Testis (tissue), 3 donors: Measurements from ENCODE around the gene SIX1. TPM values are rescaled to one million over a fixed set of nuclear protein-coding genes. Genes with fewer than 3 reads are reported as not detected.

Experiments used
- DNase-seq: peaks from one replicate; pipeline ENCODE4 v3.0.0-alpha.2; 2019
- H3K27ac ChIP-seq, 2 donors: fragments of 200-600 bp; sonication (generic); one replicate each; pipeline ENCODE4 v1.5.1; 2019
- H3K27me3 ChIP-seq: fragments of 200-600 bp; sonication (generic); one replicate; pipeline ENCODE4 v1.5.1; 2019
- H3K36me3 ChIP-seq: fragments of 200-600 bp; sonication (generic); one replicate; pipeline ENCODE4 v1.5.1; 2017; ENCODE audit warnings: low read depth; ENCODE audit errors: missing control alignments
- H3K4me1 ChIP-seq: fragments of 200-600 bp; sonication (generic); one replicate; pipeline ENCODE4 v1.5.1; 2019
- H3K4me3 ChIP-seq, 2 donors: fragments of 200-600 bp; sonication (generic); one replicate each; pipeline ENCODE4 v1.5.1; 2017 to 2019
- H3K9me3 ChIP-seq: fragments of 200-600 bp; sonication (generic); one replicate; pipeline ENCODE4 v1.5.1; 2017
- POLR2A ChIP-seq: fragments of 450-650 bp; IDR thresholded peaks from one replicate; pipeline ENCODE4 v1.6.1; 2017; ENCODE audit warnings: antibody characterized with exemption, mild to moderate bottlenecking, moderate library complexity
- WGBS, 2 donors: methylation state at CpG; one replicate each; pipeline ENCODE4 v1.1.5; 2018; 5-methylcytosine and 5-hydroxymethylcytosine counted together
- intact Hi-C: fragments of 100-400 bp; cut with DNase I; formaldehyde crosslinking; loops from one replicate; pipeline ENCODE4 v1.15.1; 2023; ENCODE audit warnings: low total_unique reads
- polyA plus RNA-seq: library from polyadenylated mRNA; stranded (reverse); fragments of 350-450 nt; fragmentation: Illumina TruSeq; extraction: RNeasy Lipid Tissue Mini Kit (QIAGEN cat#74804); gene quantifications from one replicate; pipeline ENCODE4 v1.2.3, GENCODE V29; 2014; ENCODE audit warnings: low read depth, low replicate concordance; ENCODE audit not compliant: insufficient read depth
- total RNA-seq, 2 donors: library from RNA; depleted of rRNA; stranded (reverse); fragments of >200 nt; gene quantifications; one replicate each; pipeline ENCODE4 v1.2.3, GENCODE V29; 2016
- TF ChIP-seq, protein P1 (sequence below), 3 experiments: fragments of 450-650 bp in 2 of 3; fragments of 200-600 bp in 1 of 3; sonication (generic) in 1 of 3; IDR thresholded peaks; one replicate each; pipeline ENCODE4 v1.5.1; 2016 to 2019; ENCODE audit warnings: antibody characterized with exemption in 3 of 3, mild to moderate bottlenecking in 2 of 3, moderate library complexity in 1 of 3

The SIX1 gene
- total and polyA plus RNA-seq, 3 donors from 2014 or later, result 3.0 to 9.0 (median 8.7) TPM

DNA sequence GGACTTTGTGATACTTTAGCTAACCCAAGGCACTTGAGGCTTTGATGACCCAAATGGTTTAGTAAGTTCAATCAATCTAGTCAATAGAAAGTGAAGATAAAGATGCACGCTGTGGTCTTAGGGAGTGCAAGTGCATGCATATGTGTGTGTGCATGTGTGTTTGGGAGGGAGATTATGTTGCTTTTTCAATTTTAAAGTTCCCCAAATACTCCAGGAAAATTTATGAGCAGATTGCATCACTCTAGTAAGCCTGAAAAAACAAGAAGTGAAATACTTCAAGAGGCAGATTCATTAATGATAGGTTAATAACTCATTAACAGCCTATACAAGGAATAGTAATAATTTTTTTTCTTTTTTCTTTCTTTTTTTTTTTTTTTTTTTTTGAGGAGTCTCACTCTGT lies 12.4 kb upstream of the SIX1 start:
- no peak overlapping the region for H3K4me3 ChIP-seq
- 81 to 89% methylated on average over 1 of the region's 1 CpG for WGBS, 2 donors
- H3K27ac ChIP-seq, result no peak overlapping the region
- no peaks in the 10 kb centered on the region for H3K9me3 ChIP-seq
- intact Hi-C loops, result no loop called here
- no peaks in the 10 kb centered on the region for H3K36me3 ChIP-seq
- DNase-seq, result no peak
- H3K27me3 ChIP-seq, result peaks cover 7% of the 10 kb centered on the region
- TF ChIP-seq, protein P1, sequence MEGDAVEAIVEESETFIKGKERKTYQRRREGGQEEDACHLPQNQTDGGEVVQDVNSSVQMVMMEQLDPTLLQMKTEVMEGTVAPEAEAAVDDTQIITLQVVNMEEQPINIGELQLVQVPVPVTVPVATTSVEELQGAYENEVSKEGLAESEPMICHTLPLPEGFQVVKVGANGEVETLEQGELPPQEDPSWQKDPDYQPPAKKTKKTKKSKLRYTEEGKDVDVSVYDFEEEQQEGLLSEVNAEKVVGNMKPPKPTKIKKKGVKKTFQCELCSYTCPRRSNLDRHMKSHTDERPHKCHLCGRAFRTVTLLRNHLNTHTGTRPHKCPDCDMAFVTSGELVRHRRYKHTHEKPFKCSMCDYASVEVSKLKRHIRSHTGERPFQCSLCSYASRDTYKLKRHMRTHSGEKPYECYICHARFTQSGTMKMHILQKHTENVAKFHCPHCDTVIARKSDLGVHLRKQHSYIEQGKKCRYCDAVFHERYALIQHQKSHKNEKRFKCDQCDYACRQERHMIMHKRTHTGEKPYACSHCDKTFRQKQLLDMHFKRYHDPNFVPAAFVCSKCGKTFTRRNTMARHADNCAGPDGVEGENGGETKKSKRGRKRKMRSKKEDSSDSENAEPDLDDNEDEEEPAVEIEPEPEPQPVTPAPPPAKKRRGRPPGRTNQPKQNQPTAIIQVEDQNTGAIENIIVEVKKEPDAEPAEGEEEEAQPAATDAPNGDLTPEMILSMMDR (IDR thresholded peaks at IDR 0.05), result no peak
- TF ChIP-seq POLR2A, result no peak
- H3K4me1 ChIP-seq, result peaks cover 6% of the 10 kb centered on the region

DNA sequence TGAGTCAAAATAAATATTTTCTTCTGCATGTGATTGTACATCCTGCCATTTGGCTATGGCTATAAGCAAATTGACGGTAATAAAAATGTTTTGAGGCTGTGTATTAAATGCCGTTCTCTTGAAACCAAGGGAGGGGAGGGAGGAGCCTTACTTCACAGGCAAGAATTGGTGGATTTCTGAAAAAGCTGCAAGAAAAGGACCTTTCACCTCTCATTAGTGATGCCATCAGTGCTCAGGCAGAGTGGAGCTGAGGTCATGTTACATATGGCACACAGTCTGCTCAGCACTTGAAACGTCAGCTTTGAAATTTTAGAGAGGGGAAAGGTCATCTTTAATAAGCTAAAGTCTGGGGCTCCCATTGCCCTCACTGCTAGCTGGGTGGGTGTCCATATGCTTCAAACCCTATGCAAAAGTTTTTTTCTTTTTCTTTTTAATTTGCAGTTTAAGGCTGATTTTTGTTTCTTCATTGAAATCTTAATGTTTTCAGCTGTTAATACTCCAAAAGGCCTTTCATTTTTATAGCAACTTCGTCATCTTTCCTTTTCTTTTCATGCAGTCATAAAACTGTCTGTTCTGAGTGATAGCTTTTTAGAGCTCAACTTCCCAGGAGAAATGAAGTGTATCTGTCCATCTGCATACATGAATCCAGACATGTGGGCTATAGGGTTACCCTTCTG lies 9.8 kb upstream of the SIX1 start:
- TF ChIP-seq POLR2A, result no peak
- TF ChIP-seq, protein P1 (IDR thresholded peaks at IDR 0.05), result no peak
- Histone ChIP-seq H3K9me3 (no peaks in the 10 kb centered on the region), H3K36me3 (no peaks in the 10 kb centered on the region), H3K4me1 (peaks cover 8% of the 10 kb centered on the region), H3K4me3 (no peak overlapping the region), H3K27ac (no peak overlapping the region), H3K27me3 (peaks cover 7% of the 10 kb centered on the region)
- 30 to 49% methylated on average over 4 of the region's 4 CpGs for WGBS, 2 donors
- DNase-seq, result no peak
- intact Hi-C loops, result no loop called here

DNA sequence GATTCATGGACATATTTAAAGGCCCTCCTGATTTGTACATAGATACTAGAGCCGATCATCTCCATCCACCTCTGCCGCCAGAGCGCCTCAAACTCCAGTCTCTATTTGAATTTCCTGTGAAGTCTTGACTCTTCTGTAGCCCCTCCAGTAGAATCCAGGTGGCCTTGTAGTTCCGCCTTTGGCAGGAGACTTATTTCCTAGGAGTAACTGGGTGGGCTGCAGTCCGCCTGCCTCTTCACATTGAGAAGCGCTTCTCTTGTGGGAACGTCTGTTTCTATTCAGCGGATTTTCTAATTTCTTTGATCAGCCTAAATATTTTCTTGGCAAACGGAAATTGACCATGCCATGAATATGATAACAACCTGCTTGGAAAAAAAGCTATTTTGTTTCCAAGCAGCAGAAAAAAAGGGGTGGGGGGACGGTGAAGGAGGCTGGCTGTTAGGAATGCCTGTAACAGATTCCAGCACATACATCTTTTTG lies 9.0 kb upstream of the SIX1 start:
- Histone ChIP-seq H3K36me3 (no peaks in the 10 kb centered on the region), H3K9me3 (no peaks in the 10 kb centered on the region), H3K4me3 (peak overlapping the region in 1 of 2 donors; percentile 68), H3K27ac (no peak overlapping the region), H3K27me3 (peaks cover 5% of the 10 kb centered on the region), H3K4me1 (peaks cover 8% of the 10 kb centered on the region)
- DNase-seq, result no peak
- intact Hi-C loops, result no loop called here
- TF ChIP-seq, protein P1 (IDR thresholded peaks at IDR 0.05), result no peak
- TF ChIP-seq POLR2A, result no peak
- 28 to 37% methylated on average over 10 of the region's 10 CpGs for WGBS, 2 donors

DNA sequence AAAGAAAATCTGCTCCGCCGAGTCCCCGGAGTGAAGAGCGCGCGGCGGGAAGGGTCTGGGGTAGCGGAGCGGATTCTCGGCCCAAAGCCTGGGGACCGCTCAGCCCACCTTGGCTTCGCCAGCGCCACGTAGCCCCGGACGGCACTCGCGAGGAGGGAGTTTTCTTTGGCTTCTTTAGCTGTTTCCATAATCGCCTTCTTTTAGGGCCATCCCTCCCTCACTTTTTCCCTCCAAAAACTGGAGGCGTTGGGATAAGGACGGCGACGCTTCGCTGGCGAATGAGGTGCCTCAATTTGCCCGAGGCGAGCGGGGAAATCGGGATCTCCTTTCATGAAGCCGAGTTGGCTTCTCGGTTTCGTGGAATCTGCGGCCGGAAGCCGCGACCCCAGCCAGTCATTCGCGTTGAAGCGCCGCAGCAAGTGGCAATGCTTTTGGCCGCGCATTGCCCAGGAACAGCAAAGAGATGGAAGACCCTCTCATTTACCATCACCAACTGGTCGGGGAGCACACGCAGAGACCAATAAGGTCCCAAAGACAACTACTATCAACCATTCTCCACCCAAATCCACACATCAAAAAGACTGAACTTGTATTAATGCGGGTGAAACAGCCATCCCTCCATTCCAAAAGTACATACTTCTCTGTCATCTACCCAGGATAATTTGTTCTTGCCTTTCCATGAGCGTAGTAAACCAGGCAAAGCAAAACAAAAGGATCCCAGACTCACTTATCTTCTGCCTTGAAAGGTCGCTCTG lies 8.4 kb upstream of the SIX1 start:
- Histone ChIP-seq H3K4me3 (peak overlapping the region; percentile 66 to 68), H3K36me3 (no peaks in the 10 kb centered on the region), H3K27me3 (no peaks in the 10 kb centered on the region), H3K27ac (peak overlapping the region; percentile 34), H3K9me3 (no peaks in the 10 kb centered on the region), H3K4me1 (peaks cover 8% of the 10 kb centered on the region)
- 3% methylated on average over 40 to 47 of the region's 47 CpGs for WGBS, 2 donors
- TF ChIP-seq POLR2A, result no peak
- TF ChIP-seq, protein P1 (IDR thresholded peaks at IDR 0.05), result no peak
- intact Hi-C loops, result no loop called here
- no peak for DNase-seq
